NT2/D1 (cell line): Measurements from ENCODE around the gene PWWP2A.

Experiments used
- YY1 ChIP-seq: IDR thresholded peaks from 2 replicates; pipeline ENCODE4 v1.6.1; 2011; ENCODE audit not compliant: insufficient read length, insufficient read depth
- ZNF274 ChIP-seq: IDR thresholded peaks from 2 replicates; pipeline ENCODE4 v1.6.1; 2011; ENCODE audit warnings: mild to moderate bottlenecking, low read depth, low read length

- TF ChIP-seq YY1, result no peak
- TF ChIP-seq ZNF274, result no peak
These were observed 42.4 kb upstream of the PWWP2A start for GRCh38 chr5:160161626-160162025.
